ENCODE results near the gene CYP20A1. TPM values are rescaled to one million over a fixed set of nuclear protein-coding genes. Genes with fewer than 3 reads are reported as not detected.
"Not testable (repeated sequence)": the region's sequence is repeated elsewhere in the genome, so short reads cannot be mapped to it uniquely, and the experiment has no call there.

The CYP20A1 gene
- total RNA-seq, 1 donor: 51.4 TPM

GRCh38 chr2:203286532-203286931 lies 47.7 kb downstream of the CYP20A1 start:
- H3K36me3 ChIP-seq (ENCODE audit: insufficient read depth, low read length): peaks cover 80% of the 10 kb centered on the region
- no peaks in the 10 kb centered on the region for H4K20me1 ChIP-seq (ENCODE audit: insufficient read depth, low read length)
- H3K27ac ChIP-seq (ENCODE audit: low read depth, low read length): no peak overlapping the region
- no peak overlapping the region for H2AFZ ChIP-seq (ENCODE audit: low read length)
- H3K79me2 ChIP-seq (ENCODE audit: insufficient read depth, low read length): no peaks in the 10 kb centered on the region
- H3K4me1 ChIP-seq (ENCODE audit: insufficient read depth, low read length): peaks cover 2% of the 10 kb centered on the region
- H3K27me3 ChIP-seq (ENCODE audit: insufficient read depth, low read length): no peaks in the 10 kb centered on the region
- H3K4me2 ChIP-seq (ENCODE audit: insufficient read depth, low read length): no peak overlapping the region
- TF ChIP-seq CTCF (IDR thresholded peaks at IDR 0.05; ENCODE audit: extremely low read depth, low read depth, low read length): no peak
- no peaks in the 10 kb centered on the region for H3K9me3 ChIP-seq (ENCODE audit: low read depth, low read length)
- no peak overlapping the region for H3K4me3 ChIP-seq (ENCODE audit: insufficient read depth, low read length)
- no peak for DNase-seq (ENCODE audit: insufficient read length, low spot score, missing footprints)

- H3K27ac ChIP-seq (ENCODE audit: low read depth, low read length): no peak overlapping the region
- no peak overlapping the region for H2AFZ ChIP-seq (ENCODE audit: low read length)
- TF ChIP-seq CTCF (IDR thresholded peaks at IDR 0.05; ENCODE audit: extremely low read depth, low read depth, low read length): no peak
- H3K79me2 ChIP-seq (ENCODE audit: insufficient read depth, low read length): no peaks in the 10 kb centered on the region
- no peak overlapping the region for H3K4me2 ChIP-seq (ENCODE audit: insufficient read depth, low read length)
- H3K36me3 ChIP-seq (ENCODE audit: insufficient read depth, low read length): peaks cover 10% of the 10 kb centered on the region
- DNase-seq (ENCODE audit: insufficient read length, low spot score, missing footprints): peak; percentile 58
- no peaks in the 10 kb centered on the region for H3K9me3 ChIP-seq (ENCODE audit: low read depth, low read length)
- no peaks in the 10 kb centered on the region for H3K27me3 ChIP-seq (ENCODE audit: insufficient read depth, low read length)
- no peaks in the 10 kb centered on the region for H4K20me1 ChIP-seq (ENCODE audit: insufficient read depth, low read length)
- peaks cover 4% of the 10 kb centered on the region for H3K4me1 ChIP-seq (ENCODE audit: insufficient read depth, low read length)
- H3K4me3 ChIP-seq (ENCODE audit: insufficient read depth, low read length): no peak overlapping the region
Observed at GRCh38 chr2:203301667-203302066, 62.8 kb downstream of the CYP20A1 start.

- H3K79me2 ChIP-seq (ENCODE audit: insufficient read depth, low read length); H3K4me2 ChIP-seq (ENCODE audit: insufficient read depth, low read length); DNase-seq (ENCODE audit: insufficient read length, low spot score, missing footprints); H3K9me3 ChIP-seq (ENCODE audit: low read depth, low read length); H3K27me3 ChIP-seq (ENCODE audit: insufficient read depth, low read length); H3K27ac ChIP-seq (ENCODE audit: low read depth, low read length); H2AFZ ChIP-seq (ENCODE audit: low read length); H3K36me3 ChIP-seq (ENCODE audit: insufficient read depth, low read length); H4K20me1 ChIP-seq (ENCODE audit: insufficient read depth, low read length); H3K4me1 ChIP-seq (ENCODE audit: insufficient read depth, low read length); H3K4me3 ChIP-seq (ENCODE audit: insufficient read depth, low read length): not testable (repeated sequence)
Observed at GRCh38 chr2:203302586-203302985, 63.8 kb downstream of the CYP20A1 start.

- no peaks in the 10 kb centered on the region for H4K20me1 ChIP-seq (ENCODE audit: insufficient read depth, low read length)
- no peaks in the 10 kb centered on the region for H3K79me2 ChIP-seq (ENCODE audit: insufficient read depth, low read length)
- peaks cover 3% of the 10 kb centered on the region for H3K4me1 ChIP-seq (ENCODE audit: insufficient read depth, low read length)
- TF ChIP-seq CTCF (IDR thresholded peaks at IDR 0.05; ENCODE audit: extremely low read depth, low read depth, low read length): no peak
- no peak overlapping the region for H3K27ac ChIP-seq (ENCODE audit: low read depth, low read length)
- H3K36me3 ChIP-seq (ENCODE audit: insufficient read depth, low read length): no peaks in the 10 kb centered on the region
- H3K27me3 ChIP-seq (ENCODE audit: insufficient read depth, low read length): no peaks in the 10 kb centered on the region
- no peaks in the 10 kb centered on the region for H3K9me3 ChIP-seq (ENCODE audit: low read depth, low read length)
- no peak overlapping the region for H2AFZ ChIP-seq (ENCODE audit: low read length)
- no peak overlapping the region for H3K4me2 ChIP-seq (ENCODE audit: insufficient read depth, low read length)
- no peak for DNase-seq (ENCODE audit: insufficient read length, low spot score, missing footprints)
- H3K4me3 ChIP-seq (ENCODE audit: insufficient read depth, low read length): no peak overlapping the region
Observed at GRCh38 chr2:203310688-203311436, 72.0 kb downstream of the CYP20A1 start.

All from osteoblast (primary cell).